HG03159 (cell line): ENCODE data around the gene PHLDA3.
A peak's percentile ranks its signal among the peaks of the same experiment; 100 is the strongest.

ENCODE experiments used
- ATAC-seq: cut with Tn5 transposase; IDR thresholded peaks from one replicate; pipeline ENCODE4 v1.9.1; 2021; ENCODE audit warnings: mild to moderate bottlenecking, moderate library complexity; ENCODE audit not compliant: unreplicated experiment

PHLDA3 gene

DNA sequence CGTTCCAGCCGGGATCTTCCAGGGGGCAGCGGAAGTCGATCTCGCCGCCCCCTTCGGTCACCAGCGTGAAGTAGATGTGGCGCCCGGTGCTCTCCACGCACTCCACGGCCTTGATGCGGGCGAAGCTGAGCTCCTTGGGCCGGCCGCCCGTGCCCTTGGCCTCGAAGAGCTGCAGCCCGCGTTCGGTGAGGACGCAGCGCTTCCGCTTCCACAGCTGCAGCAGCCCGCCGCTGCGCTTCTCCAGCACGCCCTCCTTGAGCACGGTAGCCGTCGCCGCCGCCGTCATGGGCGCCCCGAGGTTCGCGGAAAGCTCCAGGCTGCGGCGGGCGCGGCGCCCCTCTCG is 516 bp downstream of the PHLDA3 start:
- peak; percentile 40 for ATAC-seq

DNA sequence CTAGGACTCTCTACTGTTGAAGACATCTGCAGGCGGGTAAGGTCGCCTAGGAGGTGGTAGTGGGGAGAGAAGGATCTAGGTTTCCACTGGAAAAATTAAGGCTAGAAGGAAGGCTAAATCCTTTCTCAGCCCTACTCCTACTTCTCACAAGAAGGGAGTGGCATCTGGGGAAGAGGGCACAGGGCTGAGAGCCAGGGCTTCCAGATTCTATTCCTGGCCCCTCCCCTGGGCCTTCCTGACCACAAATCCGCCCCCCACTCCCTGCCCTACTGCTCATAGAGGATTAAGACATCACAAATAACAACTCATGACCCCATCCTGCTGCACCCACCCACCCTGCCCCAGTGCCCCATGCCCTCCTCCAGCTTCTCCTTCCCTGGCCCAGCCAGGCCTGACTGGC is 2.5 kb downstream of the PHLDA3 start:
- no peak for ATAC-seq

DNA sequence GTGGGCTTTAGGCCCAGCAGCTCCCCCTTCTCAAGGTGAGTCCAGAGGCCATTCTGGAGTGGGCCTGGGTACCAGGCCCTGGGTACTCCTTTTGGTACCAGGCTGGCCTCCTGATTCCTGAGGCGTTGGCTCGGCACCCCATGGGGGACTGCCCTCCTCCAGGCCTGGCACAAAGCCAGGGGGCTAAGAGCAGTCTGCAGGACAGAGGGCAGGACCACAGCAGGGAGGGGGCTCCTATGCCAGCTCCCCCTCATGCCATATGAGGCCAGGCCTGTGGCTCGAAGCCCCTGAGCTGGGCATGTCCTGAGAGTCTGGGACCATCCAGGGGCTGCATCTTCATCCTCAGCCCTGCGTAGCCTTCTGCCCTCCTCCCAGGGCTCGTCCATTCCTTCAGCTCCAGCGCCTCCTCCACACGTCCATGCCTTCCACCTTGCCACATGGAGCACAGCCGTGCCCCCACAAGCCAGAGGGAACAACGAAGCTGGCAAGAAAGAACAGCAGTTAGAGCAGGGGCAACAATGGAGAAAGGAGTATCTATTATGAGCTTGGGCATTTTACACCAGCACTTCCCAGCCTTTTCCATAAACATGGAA is 3.2 kb downstream of the PHLDA3 start:
- ATAC-seq, result no peak

DNA sequence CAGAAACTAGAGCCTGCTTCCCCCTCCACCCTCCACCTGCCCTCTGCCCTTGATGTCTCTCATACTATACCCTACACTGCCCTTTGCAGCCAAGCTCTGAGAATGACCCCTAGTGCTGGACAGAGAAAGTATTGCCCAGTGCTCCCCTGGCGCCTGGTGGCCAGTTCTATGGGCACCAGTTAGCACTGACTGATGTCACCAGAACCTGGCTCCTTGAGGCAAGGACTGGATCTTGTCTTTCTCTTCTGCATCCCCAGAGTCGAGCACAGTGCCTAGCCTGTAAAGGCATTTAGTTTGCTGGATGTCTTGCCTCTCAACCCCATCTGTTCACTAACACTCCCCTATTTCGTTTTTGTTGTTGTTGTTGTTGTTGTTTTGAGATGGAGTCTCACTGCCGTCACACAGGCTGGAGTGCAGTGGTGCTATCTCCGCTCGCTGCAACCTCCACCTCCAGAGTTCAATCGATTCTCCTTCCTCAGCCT is 5.9 kb downstream of the PHLDA3 start:
- ATAC-seq, result no peak

DNA sequence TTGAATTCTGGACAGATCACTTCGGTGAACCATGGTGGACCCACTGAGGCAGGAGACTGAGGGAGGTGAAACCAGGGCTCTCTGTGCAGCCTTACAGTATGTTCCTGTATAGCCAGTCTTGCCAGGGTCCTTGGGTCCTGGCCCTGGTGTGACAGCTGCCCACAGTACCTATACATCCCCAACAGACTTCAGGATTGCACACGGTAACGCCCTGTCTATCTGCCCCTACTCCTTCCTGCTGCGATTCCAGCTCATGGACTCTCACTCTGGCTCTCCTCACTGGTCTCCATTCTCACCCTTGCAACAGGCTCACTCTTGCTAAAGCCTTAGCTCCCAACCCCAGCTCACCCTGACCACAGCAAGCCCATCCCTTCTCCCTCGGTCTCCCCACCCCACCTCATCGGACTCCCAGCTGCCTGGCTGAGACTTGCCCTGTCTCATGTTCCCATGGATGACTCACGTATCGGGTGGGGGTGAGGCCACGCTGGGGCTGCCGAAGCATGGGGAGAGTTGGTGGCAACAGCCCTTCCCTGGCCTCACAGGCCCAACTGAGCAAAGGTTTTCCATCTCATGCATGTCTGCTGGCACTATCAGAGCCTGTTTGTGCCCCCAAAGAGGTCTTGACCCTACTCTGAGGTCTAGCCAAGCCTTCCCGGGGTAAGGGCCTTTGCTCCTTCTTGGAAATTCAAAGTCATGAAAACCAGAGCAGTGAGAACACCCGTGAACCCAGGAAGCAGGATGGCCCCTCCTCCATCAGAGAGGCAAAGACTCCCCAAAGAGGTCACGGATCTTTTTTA is 7.1 kb downstream of the PHLDA3 start:
- ATAC-seq, result no peak

DNA sequence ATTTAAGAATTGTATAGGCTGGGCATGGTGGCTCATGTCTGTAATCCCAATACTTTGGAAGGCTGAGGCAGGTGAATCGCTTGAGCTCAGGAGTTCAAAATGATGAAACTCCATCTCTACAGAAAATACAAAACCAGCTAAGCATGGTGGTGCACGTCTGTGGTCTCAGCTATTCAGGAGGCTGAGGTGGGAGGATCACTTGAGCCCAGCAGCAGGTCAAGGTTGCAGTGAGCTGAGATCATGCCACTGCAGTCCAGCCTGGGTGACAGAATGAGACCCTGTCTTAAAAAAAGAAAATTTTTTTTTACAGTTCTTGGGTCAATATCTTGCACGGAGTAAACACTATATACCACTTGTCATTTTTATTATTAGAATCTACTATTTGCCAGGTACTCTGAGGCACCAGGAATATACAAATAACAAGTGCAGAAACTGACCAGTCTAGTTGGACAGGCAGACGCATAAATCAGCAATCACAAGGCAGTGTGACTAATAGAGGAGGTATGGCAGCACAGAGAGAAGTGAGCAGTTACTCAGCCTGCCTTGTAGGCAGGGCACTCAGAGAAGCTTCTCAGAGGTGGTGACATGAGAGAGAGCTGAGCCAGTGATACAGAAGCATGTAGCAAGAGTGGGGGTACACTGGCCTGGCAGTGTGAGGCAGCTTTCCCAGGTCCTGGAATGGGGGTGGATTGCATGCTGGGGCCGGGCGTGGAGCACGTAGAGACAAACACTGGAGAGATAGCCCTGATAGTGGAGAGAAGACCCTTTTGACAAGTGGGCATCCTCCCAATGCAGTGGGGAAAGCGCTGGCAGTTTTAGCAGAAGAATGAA is 8.0 kb downstream of the PHLDA3 start:
- no peak for ATAC-seq

DNA sequence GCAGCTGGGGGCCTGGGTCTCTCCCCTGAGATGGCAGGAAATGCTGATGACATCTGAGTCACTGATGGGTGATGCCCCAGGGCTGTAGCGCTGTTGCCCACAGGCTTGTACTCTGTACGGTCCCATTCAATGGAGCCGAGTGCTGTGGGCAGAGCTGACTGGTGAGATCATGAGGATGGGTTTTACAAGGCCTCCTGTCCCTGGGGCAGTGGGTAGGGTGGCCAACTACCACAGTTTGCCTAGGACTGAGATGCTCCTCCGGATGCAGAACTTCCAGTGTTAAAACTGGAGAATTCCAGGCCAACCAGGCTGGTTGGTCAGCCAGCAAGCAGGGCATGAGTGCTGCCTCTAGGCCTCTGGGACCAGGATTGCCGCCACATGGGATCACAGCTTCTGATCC is 9.2 kb downstream of the PHLDA3 start:
- no peak for ATAC-seq

DNA sequence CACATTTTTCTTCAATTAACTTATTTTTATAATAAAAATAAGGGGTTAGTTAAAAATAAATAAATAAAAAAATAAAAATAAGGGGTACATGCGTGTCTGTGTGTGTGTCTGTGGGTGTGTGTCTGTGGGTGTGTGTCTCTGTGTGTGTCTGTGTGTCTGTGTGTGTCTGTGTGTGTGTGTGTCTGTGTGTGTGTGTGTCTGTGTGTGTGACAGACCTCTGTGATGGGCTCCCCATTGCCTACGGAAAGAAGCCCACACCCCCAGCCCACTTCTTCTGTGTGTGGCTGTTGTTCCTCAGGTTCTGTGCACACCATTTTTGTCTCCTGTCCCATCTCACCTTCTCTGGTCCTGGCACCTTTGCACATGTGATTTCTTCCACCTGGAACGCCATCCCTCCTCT is 9.9 kb downstream of the PHLDA3 start:
- ATAC-seq, result no peak

DNA sequence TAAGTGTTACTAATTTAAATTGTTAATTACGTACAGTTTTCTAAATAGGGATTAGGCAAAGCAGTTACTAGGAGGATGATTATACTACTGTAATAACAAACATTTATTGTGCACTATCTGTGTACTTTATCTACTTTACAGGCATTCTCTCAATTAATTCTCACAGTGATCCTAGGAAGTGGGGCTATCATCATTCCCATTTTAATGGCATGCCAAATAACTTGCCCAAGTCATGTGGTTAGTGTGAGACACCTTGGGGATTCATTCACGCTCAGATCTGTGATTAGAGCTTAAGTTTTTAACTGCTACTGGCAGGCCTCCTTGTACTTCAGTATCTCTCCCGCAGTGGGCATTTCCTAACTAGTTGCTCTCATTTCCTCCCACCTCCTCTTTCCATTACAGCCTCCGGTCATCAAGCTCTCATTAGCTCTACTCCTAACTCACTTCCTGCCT is 11.5 kb downstream of the PHLDA3 start:
- no peak for ATAC-seq

DNA sequence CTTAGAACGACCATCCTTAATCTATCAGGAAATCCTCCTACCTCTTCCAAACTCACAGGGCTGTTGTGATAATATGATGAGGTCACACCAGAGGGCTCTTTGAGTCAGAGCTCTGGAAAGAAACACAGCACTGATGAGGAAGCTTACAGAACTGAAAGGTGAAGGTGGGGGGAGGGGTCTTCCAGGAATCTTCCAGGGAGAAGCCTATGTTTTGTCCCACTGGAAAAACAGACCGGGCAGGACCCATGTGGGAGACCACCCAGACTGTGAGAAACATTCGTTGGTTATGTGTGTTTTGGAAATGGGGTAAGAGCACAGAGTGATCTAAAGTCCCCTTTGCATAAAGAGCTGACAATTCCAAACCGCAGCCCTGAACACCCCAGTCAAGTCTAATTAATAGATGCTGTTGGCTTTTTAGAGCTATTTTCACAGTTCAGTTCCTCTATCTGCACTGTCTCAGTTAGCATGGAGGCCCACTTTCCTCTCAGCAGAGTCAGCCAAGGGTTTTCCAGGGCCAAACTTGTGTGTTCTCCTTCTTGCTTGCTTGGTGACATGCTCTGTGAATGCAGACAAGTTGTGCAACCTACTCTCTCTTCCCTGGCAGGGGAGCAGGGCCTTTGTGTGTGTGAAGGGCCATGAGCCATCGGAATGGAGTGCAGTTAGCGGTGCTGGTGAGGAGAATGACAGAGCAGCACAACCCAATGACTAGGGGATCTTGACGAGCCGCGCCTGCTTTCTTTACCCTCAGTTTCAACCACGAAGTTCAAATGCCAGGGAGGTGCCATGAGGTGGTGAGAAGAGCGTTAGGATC is 12.3 kb downstream of the PHLDA3 start:
- ATAC-seq, result no peak

DNA sequence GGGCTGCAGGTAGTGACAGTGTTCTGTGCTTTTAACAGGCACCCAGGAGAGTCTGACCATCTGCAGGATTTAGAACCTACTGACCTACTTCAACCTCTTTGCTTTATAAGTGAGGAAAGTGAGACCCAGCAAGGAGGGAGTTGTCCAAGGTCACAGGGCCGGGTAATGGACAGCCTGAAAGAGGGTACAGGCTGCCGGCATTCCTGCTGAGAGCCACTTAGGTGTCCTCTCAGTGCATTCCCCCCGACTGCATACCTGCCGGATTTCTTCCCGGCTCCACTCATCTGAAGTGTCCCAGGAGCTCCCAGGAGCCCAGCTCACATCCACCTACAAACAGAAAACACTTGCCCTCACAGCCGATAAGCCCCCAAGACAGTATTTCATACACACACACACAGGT is 13.9 kb downstream of the PHLDA3 start:
- ATAC-seq, result no peak

DNA sequence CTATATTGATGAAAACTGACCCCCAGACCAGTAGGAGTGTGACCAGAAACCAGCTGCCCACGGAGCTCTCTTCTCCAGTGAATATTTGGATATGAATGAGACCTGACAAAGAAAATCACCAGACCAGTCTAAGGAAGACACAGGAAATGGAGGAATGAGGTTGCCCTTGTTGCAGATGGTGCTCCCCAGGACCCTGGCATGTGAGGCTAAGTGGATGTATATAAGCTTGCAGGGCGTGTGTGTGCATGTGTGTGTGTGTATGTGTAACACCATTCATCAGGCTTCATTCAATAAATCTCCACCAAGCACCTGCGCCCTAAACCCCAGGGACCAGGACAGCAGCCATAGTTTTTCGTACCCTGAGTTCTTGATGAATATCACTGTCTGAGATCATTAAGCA is 14.4 kb downstream of the PHLDA3 start:
- ATAC-seq, result no peak

DNA sequence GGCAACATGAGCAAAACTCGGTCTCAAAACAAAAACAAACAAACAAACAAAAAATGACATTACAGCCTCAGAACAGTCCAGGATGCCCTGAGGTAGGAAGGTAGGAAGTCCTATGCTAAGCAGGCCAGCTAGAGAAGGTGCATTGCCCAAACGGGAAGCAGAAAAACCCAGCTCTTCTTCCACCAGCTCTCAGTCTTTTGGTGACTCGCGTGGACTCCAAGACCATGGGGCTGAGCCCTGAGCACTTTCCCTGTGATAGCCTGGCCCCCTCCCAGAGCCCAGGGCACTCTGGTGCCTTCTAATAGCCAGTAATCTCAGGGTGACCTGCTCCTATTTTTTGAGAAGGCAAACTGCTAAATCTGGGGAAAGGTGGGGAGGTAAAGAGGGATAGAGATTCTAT is 16.1 kb downstream of the PHLDA3 start:
- ATAC-seq, result no peak

DNA sequence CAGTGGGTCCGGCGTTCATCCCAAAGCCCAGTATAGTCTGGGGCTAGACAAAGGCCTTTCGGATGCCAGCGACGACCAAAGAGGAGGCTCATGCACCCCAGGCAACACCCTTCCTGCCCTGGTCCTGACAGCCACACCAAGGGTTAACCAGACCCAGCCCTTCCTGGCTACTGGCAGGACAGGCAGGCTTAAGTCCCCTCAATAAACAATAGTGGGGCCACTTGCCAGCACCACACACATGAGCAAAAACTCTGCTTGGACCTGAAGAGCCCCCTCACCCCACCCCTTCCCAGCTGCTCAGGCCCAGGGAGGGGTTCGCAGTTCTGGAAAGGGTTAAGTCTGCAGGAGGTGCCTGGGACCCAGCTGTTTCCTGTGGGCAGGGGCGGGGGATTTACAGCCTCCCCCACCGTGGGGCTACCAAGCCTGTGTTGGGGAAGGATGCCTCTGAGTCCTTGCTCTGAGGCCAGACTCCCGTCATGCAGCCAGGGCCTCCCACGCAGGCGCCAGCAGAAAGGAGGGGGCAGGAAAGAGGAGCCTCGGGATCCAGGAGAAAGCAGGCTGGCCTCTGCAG is 18.2 kb downstream of the PHLDA3 start:
- ATAC-seq, result no peak

DNA sequence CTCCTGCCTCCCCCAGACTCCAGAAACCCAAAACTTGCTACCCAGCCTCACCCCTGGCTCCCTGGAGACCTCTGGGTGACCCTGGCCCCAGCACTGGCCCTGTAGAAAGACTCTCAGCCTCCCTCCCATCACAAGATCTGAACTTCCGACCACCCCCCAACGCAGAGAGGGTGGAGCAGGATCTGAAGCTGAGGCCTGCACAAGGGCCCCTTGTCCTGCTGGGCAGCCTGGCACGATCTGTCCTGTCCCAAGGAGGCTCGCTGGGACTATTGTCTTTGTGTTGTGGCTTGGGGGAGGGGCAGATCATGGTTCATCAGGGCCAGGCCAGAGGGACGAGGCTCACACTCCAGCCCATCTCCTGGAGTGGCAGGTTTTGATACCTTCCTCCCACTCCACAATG is 20.0 kb downstream of the PHLDA3 start:
- no peak for ATAC-seq

DNA sequence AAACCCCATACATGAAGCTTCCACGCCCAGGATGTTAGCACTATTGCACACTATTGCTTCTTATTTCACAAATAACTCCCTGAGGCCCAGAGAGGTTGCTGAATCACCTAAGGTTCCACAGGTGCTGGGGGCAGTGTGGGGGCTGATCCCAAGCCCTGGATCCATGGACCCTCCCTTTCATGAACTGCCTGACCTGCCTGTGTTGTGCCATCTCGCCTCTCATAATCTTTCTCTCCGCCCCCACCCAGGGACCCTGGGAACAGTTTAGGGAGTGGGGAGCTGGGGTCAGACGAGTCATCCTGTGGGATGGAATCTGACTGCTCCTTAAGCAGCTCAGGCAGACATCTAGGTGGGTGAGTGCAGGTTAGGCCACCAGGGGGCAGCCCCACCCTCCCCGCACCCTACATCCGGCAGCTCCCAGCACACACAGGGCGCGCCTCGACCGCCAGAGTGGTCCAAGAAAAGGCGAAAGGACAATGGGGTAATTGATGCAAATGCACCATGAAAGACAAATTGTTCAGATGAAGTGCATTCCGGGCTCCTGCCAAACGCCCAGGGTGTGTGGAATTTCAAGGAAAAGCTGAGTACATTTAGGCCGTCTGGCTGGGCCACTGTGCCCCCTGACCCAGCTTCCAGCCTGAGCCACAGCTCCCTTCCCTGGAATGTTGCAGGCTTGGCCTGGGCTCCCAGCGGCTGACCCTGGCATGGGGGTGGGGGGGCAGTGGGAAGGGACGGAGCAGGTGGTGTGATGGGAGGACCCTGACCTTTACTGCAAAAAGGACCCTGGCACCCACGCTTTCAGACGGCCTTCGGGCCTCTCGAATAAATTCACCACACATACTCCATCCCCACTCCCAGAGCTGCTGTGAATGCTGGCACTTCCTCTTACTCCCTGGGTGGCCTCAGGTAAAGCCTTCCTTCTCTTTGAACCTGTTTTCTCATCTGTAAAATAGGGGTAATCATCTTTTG is 20.8 kb downstream of the PHLDA3 start:
- ATAC-seq, result peak; percentile 64

DNA sequence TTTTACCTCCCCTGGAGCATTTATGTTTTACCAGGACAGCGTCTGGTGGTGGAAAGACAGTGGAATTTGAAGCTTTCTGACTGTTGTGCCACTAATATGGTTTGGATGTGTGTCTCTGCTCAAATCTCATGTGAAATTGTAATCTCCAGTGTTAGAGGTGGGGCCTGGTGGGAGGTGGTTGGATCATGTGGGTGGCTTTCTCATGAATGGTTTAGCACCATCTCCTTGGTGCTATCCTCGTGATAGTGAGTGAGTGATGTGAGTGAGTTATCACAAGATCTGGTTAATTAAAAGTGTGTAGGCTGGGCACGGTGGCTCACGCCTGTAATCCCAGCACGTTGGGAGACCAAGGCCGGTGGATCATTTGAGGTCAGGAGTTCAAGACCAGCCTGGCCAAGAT is 23.7 kb downstream of the PHLDA3 start:
- no peak for ATAC-seq

DNA sequence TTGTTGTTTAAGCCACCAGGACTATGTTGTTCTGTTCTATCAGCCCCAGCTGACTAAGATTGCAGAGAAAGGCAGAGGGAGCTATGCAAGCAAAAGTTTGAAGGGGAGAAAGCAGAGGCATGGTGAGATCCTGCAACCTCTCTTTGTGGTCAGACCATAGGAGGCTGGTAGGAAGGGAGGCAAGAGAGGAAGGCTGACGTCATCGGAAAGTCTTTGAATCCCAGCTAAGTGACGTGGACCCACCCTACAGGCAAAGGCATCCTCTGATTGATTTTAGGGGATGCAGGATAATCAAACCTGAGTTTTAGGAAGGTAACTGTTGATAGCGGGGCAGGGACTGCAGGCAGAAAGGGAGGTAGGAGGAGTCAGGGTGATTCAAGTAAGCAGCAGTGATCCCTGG is 24.2 kb downstream of the PHLDA3 start:
- ATAC-seq, result no peak

DNA sequence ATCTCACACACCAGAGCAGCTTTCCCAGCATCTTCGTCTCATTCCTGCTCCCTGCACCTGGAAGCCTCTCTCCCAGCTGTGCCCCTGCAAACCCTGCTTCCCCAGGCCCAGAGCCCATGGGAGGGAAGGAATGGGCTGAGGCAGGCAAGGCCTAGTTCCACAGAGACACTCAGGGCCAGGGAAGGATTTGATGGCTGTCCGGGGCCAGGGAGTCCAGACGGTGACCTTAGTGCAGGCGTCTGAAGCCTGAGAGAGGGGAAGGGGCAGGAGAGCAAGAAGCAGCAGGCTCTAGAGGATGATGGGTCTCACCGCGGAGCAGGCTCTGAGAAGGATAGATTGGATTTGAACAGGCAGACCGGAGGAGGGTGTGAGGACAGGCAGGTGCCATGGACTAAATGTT is 25.2 kb downstream of the PHLDA3 start:
- ATAC-seq, result no peak

DNA sequence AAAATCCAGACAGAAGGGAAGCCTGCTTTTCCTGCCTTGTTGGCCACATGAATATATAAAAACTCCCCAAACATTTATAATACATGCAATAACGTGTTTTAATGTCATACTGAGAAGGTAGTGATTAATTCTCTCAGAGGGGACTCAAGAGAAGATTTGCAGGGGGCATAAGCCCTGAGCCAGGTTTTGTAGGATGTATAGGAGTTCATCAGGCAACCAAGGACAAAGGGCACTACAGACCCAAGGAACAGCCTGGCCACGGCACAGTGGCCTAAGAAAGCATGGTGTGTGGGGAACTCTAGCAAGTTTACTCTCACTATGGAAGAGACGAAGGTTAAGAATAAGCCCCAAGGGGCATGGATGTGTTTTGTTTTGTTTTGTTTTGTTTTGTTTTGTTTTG is 32.0 kb downstream of the PHLDA3 start:
- no peak for ATAC-seq
